Measurements from ENCODE around the gene DBNDD1. TPM values are rescaled to one million over a fixed set of nuclear protein-coding genes. Genes with fewer than 3 reads are reported as not detected.
"Not testable (repeated sequence)": the region's sequence is repeated elsewhere in the genome, so short reads cannot be mapped to it uniquely, and the experiment has no call there.

Gene DBNDD1, protein sequence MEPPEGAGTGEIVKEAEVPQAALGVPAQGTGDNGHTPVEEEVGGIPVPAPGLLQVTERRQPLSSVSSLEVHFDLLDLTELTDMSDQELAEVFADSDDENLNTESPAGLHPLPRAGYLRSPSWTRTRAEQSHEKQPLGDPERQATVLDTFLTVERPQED
- total RNA-seq, result 14.0 and 17.7 TPM in 2 replicates

DNA sequence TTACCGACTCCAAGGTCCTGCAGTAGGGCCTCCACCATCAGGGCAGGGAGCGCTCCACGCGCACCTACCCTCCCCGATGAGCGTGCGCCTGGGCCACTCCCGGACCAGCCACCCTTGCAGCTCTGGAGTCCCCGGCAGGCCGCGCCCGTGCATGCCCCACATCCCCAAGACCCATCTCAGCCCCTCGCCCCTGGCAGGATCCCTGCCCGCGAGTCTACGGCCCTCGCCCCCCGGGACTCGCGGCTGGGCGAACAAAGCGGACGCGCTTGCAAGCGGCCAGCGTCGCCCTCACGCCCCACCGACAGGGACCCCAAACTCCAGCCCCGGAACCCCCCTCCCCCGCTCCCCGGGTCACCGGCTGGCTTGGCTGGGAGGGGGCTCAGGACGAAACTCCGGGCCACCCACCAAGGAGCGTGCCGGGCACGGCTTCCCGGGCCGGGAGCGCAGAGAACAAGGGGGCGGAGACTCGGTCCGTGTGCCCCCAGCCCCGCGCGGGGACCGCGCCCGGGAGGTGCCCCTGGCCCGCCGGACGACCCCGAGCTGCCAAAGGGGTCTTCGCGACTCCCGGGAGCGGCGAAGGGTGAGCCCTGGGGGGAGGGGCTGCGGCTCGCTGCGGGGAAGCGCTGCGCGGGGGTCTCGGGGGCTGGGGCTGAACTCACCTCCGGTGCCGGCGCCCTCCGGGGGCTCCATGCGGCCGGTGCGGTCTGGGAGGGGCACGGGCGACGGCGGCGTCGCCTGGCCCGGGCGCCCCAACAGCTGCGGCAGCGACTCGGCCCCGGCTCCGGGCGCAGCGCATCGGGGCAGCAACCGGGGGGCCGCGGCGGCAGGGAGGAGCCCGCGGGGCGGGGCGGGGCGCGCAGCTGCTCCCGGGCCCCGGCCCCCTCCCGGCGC is at the start of gene DBNDD1:
Gene DBNDD1 (minus strand): TSS at position 805 of the 891 bp plus-strand sequence. CDS start 115 bp downstream, at position 690.
- DNase-seq (ENCODE audit: low read depth, low spot score), result no peak

DNA sequence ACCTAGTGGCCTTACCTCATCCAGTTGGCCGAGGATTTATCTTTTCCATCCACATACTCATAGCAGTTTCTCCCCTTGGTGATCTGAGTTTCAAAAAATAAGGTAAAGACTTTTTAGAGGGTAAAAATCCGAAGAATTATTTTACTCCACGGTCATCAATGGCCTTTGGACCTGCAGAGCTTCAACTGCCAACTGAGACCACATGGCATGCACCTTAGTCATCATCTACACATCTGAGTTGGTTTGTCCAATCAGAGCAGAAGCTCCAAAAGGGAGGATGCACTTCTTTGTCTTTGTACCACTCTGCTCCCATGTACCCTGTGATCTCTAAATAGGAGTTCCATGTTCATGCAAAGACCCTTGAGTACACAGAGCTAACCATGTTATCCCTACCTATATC is 42.2 kb upstream of the DBNDD1 start:
- no peak for DNase-seq (ENCODE audit: low read depth, low spot score)

DNA sequence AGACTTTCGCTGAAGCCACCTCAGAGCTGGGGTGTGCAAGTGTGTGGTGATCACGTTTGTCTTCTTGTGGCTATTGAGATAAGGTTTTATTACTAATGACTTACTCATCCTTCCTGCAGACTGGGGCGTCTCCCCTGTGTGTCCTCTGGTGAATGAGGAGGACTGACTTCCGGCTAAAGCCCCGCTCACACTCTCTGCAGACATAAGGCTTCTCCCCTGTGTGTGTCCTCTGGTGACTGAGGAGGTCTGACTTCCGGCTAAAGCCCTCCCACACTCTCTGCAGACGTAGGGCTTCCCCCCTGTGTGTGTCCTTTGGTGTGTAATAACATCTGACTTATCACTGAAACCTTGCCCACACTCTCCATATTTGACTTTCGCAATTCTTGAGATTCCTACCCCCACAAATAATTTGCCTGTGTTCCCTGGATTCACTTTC is 38.5 kb upstream of the DBNDD1 start:
- no peak for DNase-seq (ENCODE audit: low read depth, low spot score)

DNA sequence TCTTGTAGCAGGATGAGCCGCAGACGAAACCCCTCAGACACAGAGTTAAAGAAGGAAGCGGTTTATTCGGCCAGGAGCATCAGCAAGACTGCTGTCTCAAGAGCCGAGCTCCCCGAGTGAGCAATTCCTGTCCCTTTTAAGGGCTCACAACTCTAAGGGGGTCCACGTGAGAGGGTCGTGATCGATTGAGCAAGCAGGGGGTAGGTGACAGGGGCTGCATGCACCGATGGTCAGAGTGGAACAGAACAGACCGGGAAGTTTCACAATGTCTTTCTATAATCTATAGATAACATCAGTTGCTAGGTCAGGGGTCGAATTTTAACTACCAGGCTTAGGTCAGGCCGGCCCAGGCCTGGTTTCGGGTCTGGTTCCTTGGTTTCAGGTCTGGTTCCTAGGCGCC is 37.3 kb upstream of the DBNDD1 start:
- not testable (repeated sequence) for DNase-seq (ENCODE audit: low read depth, low spot score)

DNA sequence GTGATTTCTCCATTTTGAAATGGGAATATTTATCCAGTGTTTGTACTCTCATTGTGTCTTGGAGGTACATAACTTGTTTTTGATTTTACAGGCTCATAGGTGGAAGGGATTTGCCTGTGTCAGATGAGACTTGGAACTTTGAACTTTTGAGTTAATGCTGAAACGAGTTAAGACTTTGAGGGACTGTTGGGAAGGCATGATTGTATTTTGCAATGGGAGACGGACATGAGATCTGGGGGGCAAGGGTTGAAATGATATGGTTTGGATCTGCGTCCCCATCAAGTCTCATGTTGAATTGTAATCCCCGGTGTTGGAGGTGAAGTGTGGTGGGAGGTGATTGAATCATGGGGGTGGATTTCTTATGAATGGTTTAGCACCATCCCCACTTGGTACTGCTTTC is 36.1 kb upstream of the DBNDD1 start:
- no peak for DNase-seq (ENCODE audit: low read depth, low spot score)

DNA sequence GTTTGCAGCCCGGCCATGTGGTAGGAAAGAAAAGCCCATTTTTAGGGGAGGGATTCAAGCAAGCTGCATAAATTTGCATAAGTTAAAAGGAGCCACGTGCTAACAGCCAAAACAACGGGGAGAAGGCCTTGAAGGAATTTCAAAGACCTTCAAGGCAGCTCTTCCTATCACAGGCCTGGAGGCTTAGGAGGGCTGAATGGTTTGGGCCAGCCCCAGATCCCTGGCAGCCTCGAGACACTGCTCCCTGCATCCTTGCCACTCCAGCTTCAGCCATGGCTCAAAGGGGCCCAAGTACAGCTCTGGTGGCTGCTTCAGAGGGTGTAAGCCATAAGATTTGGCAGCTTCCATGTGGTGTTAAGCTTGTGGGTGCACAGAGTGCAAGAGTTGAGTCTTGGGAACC is 35.3 kb upstream of the DBNDD1 start:
- no peak for DNase-seq (ENCODE audit: low read depth, low spot score)

DNA sequence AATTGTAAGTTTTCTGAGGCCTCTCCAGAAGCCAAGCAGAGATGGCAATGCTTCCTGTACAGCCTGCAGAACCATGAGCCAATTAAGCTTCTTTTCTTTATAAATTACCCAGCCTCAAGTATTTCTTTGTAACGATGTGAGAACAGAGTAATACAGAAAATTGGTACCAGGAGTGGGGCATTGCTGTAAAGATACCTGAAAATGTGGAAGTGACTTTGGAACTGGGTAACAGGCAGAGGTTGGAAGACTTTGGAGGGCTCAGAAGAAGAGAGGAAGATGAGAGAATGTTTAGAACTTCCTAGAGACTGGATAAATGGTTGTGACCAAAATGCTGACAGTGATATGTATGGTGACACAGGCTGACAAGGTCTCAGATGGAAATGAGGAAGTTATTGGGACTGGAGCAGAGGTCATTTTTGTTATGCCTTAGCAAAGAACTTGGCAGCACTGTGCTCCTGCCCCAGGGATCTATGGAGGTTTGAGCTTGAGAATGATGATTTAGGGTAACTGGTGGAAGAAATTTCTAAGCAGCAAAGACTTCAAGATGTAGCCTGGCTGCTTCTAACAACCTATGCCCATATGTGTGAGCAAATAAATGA is 34.7 kb upstream of the DBNDD1 start:
- DNase-seq (ENCODE audit: low read depth, low spot score), result no peak

DNA sequence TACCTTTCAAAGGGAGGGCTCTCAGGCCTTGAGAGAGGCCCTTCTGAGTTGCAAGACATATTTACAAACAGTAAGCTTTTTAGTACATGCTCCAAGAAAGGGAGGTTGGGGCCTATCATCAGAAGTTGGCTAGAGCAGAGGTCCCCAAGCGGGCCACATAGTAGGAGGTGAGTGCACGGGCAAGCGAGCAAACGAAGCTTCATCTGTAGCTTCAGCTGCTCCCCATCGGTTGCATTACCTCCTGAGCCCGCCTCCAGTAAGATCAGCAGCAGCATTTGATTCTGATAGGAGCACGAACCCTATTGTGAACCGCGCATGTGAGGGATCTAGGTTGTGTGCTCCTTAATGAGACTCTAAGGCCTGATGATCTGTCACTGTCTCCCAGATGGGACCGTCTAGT is 31.7 kb upstream of the DBNDD1 start:
- DNase-seq (ENCODE audit: low read depth, low spot score), result no peak

DNA sequence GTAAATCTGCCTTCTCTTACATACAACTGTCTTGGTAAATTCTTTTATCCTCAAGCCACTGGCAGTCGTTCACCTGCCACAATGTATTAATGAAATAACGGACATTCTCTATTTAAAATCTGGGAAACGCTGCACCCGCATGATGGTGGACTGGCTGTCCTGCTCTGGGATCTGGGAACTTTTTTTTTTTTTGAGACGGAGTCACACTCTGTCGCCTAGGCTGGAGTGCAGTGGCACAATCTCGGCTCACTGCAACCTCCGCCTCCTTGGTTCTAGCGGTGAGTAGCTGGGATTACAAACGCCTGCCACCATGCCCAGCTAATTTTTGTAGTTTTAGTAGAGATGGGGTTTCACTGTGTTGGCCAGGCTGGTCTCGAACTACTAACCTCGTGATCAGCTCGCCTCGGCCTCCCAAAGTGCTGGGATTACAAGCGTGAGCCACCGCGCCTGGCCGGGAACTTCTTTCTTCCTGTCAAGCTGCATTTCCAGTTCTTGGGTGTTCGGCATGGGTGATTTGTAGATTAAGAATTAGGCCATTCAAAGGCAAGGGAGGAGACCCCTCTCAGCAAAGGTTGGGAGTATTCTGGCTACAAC is 29.6 kb upstream of the DBNDD1 start:
- no peak for DNase-seq (ENCODE audit: low read depth, low spot score)

DNA sequence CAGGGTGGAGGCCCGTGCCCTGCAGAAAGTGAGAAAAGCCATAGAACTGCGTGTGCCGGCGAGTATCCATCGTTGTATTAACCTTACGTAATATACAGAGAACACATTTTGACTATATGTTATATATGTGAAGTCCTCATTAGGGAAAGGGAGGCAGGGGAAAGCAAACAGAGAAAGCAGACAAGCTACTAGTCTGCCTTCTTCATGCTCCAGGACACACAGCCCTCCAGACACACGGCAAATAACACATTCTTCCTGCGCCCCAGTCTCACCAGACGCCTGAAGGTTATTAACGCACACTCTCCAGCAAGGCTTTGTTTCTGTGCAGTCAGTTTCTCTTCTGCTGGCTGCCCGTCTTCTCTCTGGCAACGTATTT is 29.1 kb upstream of the DBNDD1 start:
- no peak for DNase-seq (ENCODE audit: low read depth, low spot score)

DNA sequence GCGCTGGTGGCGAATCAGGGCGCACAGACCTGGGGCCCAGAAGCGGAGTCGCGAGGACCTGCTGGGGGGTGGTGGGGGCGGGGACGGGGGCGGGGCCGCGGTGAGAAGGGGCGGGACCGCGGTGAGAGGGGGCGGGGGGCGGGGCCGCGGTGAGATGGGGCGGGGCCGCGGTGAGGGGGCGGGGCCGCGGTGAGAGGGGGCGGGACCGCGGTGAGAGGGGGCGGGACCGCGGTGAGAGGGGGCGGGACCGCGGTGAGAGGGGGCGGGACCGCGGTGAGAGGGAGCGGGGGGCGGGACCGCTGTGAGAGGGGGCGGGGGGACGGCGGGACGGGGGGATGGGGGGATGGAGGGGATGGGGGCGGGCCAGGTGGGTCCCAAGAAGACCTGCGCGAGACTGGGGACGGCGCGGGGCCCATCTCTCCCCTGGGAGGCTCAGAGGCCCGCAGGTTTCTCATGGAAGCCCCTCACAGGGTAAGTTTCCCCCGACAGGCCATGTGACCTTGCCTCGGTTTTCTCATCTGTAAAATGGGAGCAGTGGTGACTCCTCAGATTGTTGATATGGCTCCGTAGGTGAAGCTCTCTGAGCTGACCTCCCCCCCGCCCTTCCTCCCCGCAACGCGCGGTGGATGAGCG is 28.6 kb upstream of the DBNDD1 start:
- DNase-seq (ENCODE audit: low read depth, low spot score), result no peak

DNA sequence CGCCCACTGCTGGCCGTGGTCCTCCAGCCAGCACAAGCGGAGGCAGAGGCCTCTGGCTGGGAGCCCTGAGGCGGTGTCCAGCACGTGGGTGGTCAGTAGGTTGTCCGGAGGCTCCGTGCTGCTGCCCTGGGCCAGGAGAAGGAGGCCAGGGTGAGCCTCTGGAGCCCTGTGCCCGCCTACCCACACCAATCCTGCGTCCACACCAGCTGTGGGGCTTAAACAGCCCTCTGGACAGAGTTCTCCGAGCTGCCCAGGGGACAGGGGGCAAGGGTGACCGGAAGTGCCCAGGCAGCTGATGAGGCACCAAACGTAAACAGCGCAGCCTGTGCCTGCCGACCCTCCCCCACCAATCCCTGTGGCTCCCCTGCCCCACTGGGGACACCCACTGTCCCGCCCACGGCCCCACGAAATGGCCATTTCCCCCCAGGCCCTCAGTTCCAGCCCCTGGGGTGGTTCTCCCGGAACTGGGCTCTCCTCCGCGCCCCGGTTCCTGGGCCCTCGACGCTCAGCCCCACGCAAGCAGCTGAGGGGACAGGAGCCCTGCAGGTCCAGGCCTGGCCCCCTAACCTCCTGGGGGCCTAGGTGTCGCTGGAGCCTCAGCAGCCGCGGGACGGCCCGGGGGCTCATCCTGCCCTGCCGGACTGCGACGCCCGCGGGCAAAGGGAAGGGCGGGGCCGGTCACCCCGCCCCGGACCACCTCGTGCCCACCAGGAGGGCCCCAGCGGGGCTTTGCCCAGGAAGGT is 27.9 kb upstream of the DBNDD1 start:
- DNase-seq (ENCODE audit: low read depth, low spot score), result no peak

DNA sequence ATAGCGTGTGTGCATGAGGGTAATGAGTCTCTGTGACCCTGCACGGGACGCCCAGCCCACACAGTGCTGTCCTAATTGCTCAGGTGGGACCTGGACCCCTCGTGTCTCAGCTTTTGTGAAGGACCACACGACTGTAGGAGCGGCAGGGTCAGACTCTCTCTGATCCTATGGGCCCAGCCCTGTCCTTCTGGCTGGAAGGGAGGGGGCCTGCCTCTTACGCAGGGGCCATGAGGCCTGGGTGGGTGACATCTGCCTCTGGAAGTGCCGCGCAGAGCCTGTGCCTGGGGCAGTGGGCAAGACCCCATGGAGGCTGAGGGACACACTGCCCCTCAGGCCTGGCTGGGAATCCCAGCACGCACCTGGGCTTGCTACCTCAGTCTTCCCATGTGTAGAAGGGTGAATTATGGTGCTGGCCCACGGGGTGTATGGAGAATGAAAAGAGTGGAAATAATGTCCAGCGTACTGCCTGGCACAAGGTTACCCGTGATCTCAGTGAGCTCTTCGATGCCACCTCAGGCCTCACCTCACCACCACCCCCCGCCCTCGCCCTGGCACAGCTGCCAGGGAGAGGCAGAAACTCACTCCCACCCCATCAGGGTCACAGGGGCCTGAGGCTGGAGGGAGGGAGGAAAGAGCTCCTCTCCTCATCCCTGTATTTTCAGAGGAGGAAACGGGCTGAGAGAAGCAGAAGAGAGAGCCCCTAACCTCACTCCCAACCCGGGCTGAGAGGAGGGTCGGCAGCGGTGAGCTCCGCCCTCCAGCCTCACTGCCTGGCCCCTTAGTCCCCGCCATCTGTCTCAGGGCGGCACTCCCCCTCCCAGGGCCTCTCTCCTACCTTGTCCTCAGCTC is 27.1 kb upstream of the DBNDD1 start:
- no peak for DNase-seq (ENCODE audit: low read depth, low spot score)

DNA sequence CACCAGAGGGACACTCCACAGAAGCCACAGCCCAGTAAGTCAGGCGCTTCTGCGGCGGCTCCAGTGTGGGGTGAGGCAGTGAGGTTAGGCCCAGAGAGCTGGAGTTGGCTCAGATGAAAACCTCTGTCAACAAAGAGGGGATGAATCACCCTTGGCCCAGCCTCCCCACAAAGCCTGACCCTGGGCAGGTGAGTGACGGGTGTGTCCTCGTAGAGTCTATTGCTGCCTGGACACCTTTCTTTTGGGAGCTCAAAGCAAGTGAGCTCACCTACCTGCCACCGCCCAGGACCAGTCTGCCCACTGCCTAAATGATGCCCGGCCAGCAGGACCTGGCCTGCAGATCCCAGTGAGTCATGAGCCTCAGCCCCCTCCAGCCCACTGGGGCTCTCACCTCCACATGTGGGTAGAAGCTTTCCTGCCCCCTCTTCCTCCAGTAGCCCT is 24.9 kb upstream of the DBNDD1 start:
- DNase-seq (ENCODE audit: low read depth, low spot score), result no peak

DNA sequence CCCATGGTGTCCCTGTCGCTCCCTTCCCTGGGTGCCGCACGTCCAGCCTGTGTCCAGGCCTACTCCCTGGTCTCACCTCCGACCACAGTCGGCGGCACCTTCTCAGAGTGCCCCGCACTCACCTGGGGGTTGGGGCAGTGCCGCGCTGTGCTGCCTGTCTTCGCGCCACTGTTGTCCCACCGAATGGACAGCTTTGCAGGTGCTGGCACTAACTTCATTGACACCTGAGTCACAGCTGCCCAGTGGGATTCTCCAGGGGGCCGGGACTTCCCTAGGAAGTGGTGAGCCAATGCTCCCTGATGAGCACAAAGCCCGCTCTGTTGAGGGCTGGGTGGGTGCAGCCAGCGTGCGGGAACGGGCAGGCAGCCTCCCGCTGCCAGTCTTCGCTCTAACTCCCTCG is 24.3 kb upstream of the DBNDD1 start:
- no peak for DNase-seq (ENCODE audit: low read depth, low spot score)

DNA sequence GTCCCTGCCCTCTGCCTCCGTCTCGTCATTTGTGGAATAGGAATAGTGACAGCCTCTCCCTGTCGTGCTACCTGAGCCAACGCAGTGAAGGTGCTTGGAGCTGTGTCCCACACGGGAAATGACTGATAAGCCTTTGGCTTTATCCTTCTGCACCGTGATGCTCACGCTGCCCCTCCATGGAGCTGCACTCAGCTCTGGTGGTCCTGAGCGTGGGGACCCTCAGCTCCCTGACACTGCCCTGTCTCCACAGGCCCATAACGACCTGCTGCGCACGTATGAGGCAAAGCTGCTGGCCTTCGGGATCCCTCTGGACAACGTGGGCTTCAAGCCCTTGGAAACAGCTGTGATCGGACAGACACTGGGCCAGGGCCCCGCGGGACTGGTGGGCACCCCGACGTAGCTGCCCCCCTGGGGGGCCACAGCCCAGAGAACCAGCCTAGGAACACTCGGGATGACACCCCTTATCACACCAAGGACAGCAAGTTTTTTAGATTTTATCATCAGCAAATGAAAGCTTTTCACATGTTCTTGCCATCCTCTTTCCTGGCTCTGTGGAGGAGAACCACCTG is 23.8 kb upstream of the DBNDD1 start:
- DNase-seq (ENCODE audit: low read depth, low spot score), result no peak

DNA sequence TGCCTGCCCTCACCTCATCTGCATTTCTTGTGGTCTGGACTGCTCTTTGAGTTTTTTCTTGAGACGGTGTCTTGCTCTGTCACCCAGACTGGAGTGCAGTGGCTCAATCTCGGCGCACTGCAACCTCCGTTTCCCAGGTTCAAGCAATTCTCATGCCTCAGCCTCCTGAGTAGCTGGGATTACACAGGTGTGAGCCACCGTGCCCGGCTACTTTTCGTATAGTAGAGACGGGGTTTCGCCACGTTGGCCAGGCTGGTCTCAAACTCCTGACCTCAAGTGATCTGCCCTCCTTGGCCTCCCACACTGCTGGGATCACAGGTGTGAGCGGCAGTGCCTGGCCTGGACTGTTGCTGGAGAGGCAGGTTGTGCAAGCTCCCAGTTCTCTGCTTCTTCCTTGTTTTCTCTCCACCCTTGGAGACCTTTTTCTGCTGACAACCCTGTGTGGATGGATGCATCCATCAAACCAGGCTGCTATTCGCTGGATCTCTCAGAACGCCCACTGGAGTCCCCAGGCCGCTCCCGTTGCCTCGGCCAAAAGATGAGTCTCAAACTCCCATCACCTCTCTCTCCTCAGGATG is 22.7 kb upstream of the DBNDD1 start:
- no peak for DNase-seq (ENCODE audit: low read depth, low spot score)

DNA sequence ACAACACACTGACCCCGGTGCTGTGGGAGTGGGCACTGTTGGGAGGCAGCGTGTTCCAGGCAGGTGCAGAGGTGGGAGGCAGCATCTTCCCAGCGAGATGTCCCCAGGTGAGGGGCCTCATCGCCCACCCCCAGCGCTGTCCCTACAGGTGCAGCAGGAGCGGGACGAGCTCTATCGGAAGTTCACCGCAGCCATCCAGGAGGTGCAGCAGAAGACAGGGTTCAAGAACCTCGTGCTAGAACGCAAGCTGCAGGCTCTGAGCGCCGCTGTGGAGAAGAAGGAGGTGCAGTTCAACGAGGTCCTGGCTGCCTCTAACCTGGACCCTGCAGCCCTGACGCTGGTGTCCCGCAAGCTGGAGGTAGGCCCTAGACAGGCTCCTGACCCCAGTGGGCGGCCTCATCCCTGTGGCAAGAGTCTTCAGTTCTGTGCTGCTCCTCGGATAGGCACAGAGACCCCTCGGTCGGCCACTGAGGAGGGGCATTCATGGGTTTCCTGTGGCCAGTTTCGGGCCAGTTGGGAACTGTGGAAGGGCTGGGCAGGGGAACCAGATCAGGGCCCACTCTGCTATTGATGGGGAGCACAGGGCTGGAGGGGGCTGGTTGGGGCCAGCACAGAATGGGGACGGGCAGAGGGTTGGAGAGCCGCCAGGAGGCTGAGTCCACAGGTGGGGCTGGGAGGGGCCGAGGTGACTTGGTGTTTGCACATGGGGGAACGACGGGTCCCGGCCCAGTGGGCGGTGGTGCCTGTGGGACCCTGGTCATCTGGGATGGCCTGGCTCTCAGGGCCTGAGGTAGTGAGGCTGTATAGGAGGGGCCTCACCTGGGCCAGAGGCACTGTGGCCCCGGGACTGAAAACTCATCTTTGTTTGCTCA is 21.1 kb upstream of the DBNDD1 start:
- DNase-seq (ENCODE audit: low read depth, low spot score), result no peak
